Measurements from ENCODE around the gene VPS4B. TPM values are rescaled to one million over a fixed set of nuclear protein-coding genes. Genes with fewer than 3 reads are reported as not detected.
"Not testable (repeated sequence)": the region's sequence is repeated elsewhere in the genome, so short reads cannot be mapped to it uniquely, and the experiment has no call there.

Gene VPS4B
- 10 to 100 TPM; 48.0 to 68.8 (median 57.7) TPM for polyA plus RNA-seq (ENCODE audit: insufficient read length in 3 of 3)
- long read RNA-seq, donor 1, transcript VPS4B-201 (11 exons, 3,324 nt) = major isoform, 10 of 22 reads
- long read RNA-seq, donor 1, partial matches to known transcripts = 10 of 22 reads
- long read RNA-seq, donor 1, other reads (novel, unspliced or antisense) = 0 of 22 reads
- long read RNA-seq, donor 2, transcript VPS4B-201 (11 exons, 3,324 nt) = major isoform, 12 of 13 reads
- long read RNA-seq, donor 2, partial matches to known transcripts = 0 of 13 reads
- long read RNA-seq, donor 2, other reads (novel, unspliced or antisense) = 0 of 13 reads
- long read RNA-seq, donor 3, transcript VPS4B-201 (11 exons, 3,324 nt) = major isoform, 12 of 12 reads
- long read RNA-seq, donor 3, partial matches to known transcripts = 0 of 12 reads
- long read RNA-seq, donor 3, other reads (novel, unspliced or antisense) = 0 of 12 reads
- long read RNA-seq, donor 4, transcript VPS4B-201 (11 exons, 3,324 nt) = major isoform, 8 of 8 reads
- long read RNA-seq, donor 4, partial matches to known transcripts = 0 of 8 reads
- long read RNA-seq, donor 4, other reads (novel, unspliced or antisense) = 0 of 8 reads
- long read RNA-seq, donor 5, transcript VPS4B-201 (11 exons, 3,324 nt) = major isoform, 5 of 14 reads
- long read RNA-seq, donor 5, partial matches to known transcripts = 8 of 14 reads
- long read RNA-seq, donor 5, other reads (novel, unspliced or antisense) = 0 of 14 reads
- long read RNA-seq, donor 6, transcript VPS4B-201 (11 exons, 3,324 nt) = major isoform, 21 of 22 reads
- long read RNA-seq, donor 6, partial matches to known transcripts = 0 of 22 reads
- long read RNA-seq, donor 6, other reads (novel, unspliced or antisense) = 0 of 22 reads
- long read RNA-seq, donor 7, transcript VPS4B-201 (11 exons, 3,324 nt) = major isoform, 18 of 65 reads
- long read RNA-seq, donor 7, partial matches to known transcripts = 26 of 65 reads
- long read RNA-seq, donor 7, other reads (novel, unspliced or antisense) = 20 of 65 reads
- long read RNA-seq, donor 8, transcript VPS4B-201 (11 exons, 3,324 nt) = major isoform, 5 of 6 reads
- long read RNA-seq, donor 8, partial matches to known transcripts = 0 of 6 reads
- long read RNA-seq, donor 8, other reads (novel, unspliced or antisense) = 0 of 6 reads
- long read RNA-seq, donor 9, transcript VPS4B-201 (11 exons, 3,324 nt) = major isoform, 24 of 35 reads
- long read RNA-seq, donor 9, partial matches to known transcripts = 9 of 35 reads
- long read RNA-seq, donor 9, other reads (novel, unspliced or antisense) = 0 of 35 reads
- long read RNA-seq, donor 10, partial matches to known transcripts = 12 of 16 reads
- long read RNA-seq, donor 10, other reads (novel, unspliced or antisense) = 0 of 16 reads
- long read RNA-seq, donor 11, transcript VPS4B-201 (11 exons, 3,324 nt) = major isoform, 7 of 19 reads
- long read RNA-seq, donor 11, partial matches to known transcripts = 11 of 19 reads
- long read RNA-seq, donor 11, other reads (novel, unspliced or antisense) = 0 of 19 reads
- long read RNA-seq, donor 12, transcript VPS4B-201 (11 exons, 3,324 nt) = major isoform, 29 of 50 reads
- long read RNA-seq, donor 12, partial matches to known transcripts = 16 of 50 reads
- long read RNA-seq, donor 12, other reads (novel, unspliced or antisense) = 0 of 50 reads
- long read RNA-seq, donor 13, partial matches to known transcripts = 7 of 16 reads
- long read RNA-seq, donor 13, other reads (novel, unspliced or antisense) = 0 of 16 reads
- long read RNA-seq, donor 14 = 0 reads
- long read RNA-seq, donor 15 = 0 reads
- long read RNA-seq, donor 16, transcript VPS4B-201 (11 exons, 3,324 nt) = major isoform, 11 of 14 reads
- long read RNA-seq, donor 16, partial matches to known transcripts = 0 of 14 reads
- long read RNA-seq, donor 16, other reads (novel, unspliced or antisense) = 0 of 14 reads

DNA sequence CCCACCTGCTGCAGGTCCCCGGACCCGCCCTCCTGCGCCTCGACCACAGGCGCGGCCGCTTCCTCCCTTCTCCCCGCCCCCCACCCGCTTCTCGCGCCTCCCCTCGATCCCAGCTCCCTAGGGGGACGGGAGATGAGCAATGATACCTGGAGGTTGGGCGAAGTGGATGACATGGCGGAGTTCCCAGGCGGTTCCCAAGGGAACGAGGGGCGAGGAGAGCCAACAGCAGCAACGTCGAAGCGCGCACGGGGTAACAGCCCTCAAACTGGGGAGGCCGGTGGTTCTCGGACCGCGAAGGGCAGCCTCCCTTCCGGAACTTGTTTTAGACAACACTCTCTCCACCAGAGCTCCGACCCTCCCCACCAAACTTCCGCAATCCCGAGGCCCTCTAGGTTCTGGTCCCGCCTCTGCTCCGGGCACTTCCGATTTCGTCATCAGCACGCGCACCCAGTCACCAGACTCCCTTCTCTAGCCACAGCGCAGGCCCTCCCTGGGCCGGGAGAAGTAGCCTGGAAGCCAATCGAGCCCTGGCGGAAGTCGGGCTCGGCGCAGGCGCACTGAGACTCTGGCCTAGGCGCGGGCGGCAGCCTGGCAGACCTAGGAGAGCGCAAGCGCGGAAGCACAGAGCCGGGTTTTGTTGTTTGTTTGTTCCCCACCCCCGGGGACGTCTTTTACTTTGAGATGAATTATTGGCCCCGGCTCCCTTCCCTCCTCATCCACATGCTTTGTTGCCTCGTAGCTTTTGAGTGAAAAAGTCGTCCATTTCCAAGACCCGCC is at the start of gene VPS4B:
TSS of gene VPS4B (minus strand) at position 390 of the 777 bp plus-strand sequence. CDS start at position 173, 217 bp downstream.
- peak; percentile 99 for DNase-seq

DNA sequence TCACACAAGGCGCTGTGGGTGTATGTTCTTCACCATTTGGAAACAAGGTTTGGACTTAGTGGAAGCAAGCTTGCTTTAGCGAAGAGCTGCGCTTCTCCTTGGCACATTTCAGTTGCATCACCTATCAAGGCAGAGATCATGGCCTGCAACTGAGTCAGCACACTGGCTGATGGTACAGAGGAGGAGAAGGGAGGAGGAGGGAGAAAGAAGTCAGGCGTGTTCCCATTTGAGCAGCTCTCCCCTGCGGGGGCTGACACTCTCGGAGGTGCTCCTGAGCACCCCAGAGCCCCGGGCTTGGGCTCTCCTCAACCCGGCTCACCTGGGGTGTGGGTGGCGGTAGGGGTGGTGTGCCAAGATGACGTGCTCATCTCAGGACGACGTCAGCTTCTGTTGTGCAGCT is 48.5 kb upstream of the VPS4B start:
- no peak for DNase-seq

DNA sequence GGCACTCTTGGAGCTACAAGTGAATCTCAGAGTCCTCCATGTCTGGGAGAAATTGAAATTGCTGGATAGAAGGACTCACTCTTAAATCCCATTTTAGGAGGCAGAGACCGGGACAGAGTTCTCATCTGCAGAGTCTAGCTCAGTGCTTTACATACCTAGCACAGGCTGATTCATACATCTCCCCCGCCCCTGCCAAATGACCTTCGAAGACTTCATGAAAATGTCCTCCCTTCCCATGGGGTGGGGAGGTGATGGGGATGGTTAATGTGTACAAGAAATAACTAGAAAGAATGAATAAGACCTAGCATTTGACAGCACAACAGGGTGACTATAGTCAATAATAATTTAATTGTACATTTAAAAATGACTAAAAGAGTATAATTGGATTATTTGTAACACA is 46.3 kb upstream of the VPS4B start:
- no peak for DNase-seq

DNA sequence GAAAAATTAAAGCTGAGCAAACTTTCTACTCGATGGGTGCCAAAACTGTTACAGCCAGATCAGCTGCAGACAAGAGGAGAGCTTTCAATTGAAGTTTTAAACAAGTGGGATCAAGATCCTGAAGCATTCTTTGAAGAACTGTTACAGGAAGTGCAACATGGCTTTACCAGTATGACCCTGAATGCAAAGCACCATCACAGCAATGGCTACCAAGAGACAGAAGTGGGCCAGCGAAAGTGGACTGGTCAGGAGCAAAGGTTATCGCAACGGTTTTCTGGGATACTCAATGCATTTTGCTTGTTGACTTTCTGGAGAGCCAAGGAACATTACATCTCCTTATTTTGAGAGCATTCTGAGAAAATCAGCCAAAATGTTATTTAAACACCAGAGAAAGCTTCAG is 45.4 kb upstream of the VPS4B start:
- DNase-seq = no peak

DNA sequence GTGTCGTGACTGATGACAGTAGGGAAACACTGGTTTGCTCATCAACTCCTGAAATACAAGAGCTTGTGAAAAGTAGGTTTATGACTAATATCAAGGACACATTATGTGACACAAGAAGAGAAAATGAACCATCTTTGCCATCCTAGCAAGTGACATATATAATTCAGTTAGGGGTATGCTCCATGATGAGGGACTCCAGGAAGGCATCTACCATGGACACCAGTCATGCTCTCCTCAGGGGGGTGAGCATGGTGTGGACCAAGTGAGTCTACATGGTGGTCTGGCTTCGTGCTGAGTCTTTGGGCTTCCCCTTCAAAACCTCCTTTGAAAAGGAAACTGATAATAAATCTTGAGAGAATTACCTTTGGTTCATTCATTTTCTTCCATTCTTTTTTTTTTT is 42.8 kb upstream of the VPS4B start:
- no peak for DNase-seq

DNA sequence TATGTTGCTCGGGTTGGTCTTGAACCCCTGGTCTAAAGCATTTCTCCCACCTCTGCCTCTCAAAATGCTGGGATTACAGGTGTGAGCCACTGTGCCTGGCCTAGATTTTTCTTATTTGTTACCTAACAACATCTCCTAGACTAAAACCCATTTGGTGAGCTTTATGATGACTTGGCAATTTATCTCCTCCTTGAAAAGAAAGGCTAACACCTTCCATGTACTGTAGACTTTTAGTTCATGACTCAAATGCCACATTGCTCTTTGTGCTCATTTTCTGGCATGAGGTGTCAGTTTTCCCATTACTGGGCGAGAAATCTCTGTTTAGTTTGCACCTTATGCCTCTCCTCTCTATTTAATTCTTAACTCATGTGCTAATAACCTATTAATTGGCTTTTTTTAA is 42.2 kb upstream of the VPS4B start:
- DNase-seq = no peak

DNA sequence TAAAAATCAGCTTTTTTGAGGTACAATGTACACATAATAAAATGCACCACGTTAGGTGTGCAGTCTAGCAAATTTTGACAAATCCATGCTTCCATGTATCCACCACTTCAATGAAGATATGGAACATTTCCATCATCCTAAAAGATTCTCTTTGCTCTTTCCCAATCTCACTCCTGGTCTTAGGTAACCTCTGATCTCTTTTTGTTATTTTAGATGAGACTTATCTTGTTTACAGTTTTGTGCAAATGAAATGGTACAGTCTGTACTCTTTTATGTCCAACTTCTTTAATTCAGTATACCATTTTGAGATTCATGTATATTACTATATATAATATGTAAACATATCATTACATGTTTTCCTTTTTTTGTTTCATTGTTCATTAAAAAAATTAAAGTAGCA is 38.1 kb upstream of the VPS4B start:
- no peak for DNase-seq

DNA sequence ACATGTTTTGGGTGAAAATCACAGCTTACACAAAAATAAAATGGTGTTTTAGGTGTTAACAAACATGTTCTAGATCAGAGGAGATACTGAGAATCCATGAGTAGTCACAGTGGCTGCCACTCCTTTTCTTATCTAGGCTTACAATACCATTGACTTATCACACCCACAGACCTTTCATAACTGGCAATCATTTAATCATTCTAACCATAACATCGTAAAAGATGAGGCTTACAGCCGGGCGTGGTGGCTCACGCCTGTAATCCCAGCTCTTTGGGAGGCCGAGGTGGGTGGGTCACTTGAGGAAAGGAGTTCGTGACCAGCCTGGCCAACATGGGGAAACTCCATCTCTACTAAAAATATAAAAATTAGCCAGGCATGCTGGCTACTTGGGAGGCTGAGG is 35.7 kb upstream of the VPS4B start:
- no peak for DNase-seq

DNA sequence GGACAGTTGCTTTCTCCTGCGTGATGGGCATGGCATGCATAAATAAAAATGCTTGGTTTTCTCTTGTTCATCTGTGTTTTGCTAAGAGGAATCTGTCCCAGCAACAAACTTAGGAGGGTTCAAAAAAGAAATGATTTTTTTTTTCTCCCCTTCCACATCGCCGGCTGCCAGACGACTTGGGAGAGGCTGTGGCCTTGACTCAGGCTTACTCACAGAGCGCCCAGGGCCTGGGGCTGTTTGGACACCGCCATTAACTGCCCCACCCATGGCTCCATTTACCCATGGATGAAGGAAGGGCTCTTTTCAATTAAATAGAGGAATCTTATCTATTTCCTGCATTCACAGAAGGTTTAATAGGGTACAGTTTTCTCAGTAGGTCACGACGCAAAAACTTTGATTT is 32.2 kb upstream of the VPS4B start:
- no peak for DNase-seq

DNA sequence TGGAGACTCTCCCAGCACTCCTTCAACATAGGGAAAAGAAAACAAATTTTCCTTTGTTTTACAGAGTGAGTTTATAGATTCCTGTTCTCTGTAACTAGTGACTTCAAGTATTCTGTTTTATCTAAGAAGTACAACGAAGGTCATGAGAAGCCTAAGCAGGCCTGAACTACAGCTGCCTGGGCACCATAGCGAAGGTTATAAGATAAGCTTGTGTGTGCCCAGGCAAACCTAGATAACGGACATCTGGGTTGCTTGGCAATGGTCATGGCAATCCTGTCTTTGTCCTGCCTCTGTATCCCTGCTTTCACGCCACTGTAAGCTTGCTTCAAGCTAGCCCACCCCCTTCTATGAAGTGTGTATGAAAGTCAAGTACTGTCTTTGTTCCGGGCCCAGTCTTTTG is 30.5 kb upstream of the VPS4B start:
- DNase-seq = not testable (repeated sequence)

DNA sequence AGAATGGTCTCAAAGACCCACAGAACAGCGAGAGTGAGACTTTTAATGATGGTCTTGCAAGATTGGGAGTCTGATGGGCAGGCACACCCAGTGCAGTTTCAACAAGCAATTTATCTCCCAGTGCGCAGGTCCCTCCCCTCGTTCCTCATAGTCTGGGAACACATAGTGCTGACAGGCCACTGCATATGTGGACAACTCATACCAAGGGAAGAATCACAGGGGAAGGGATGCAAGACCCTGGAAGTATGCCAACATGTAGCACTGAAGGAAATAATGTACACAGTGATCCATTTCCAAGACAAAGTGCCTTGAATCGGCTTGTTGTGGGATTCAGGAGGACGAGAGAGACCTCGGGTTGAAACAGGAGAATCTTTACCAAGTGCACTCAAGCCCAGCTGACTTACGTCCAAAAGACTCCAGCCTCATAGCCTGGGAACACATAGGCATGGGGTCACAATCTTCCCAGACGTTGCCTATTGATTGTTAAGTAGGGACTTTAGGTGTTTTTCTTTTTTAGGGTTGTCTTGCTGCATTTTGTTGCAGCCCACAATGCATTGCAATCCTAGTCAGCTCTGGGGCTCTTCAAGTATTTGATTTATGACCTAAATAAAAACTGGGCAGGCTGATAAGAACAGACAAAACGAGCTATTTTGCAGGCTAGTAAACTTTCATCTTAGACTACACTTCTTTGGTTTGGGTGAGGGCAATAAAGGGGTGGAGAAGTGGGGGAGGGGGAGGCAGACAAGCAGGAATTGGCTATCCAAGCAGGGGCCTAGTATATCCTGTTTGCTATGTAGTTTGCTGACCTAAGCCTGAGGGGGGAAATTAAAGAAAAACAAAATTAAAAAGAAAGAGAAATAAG is 29.8 kb upstream of the VPS4B start:
- DNase-seq = peak; percentile 15

DNA sequence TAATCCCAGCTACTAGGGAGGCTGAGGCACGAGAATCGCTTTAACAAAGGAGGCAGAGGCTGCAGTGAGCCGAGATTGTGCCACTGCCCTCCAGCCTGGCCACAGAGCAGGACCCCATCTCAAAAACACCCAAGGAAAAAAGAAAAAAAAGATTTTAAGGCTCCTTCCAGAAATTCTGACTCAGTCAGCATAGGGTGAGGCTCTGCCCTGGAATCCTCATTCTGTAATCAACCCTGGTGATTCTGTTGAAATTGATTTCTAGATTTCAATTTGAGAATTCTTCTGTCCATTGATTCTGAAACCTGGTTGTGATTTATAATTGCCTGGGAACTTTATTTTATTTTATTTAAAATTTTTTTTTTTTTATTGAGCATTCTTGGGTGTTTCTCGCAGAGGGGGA is 27.1 kb upstream of the VPS4B start:
- no peak for DNase-seq

DNA sequence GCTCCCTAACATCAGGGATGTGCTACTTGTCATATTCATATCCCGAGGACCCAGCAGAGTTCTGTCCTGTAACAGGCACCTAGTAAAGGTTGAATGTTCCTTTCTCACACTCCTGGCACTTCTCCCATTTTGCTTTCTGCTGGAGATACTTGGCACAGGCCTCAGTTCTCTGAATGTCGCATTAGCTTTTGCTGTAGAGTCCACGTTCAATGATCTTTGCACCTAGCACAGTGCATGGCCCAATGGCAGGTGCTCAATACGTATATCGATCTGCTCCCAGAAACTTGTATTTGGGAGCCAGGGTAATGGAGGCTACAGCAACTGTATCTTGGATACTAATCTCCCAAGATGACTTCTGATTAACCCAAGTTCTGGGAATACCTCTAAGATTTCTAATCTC is 24.8 kb upstream of the VPS4B start:
- no peak for DNase-seq

DNA sequence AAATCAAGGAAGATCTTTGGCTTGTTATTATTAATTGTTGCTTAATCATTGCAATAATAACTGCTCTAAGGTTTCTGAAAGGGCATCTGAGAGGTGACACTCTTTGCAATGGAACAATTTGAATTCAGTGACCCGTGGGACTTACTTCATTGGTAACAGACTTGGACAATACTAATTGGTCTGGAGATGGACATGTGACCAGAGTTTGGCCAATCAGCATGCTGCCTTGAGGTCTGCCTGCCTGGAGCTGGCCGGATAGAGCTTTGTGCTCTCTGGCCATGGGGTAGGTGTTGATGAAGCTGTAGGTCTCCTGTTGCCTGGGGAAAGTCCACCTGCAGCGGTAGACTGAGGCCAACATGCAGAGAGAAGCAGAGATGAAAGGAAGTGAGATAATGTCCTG is 24.0 kb upstream of the VPS4B start:
- no peak for DNase-seq

DNA sequence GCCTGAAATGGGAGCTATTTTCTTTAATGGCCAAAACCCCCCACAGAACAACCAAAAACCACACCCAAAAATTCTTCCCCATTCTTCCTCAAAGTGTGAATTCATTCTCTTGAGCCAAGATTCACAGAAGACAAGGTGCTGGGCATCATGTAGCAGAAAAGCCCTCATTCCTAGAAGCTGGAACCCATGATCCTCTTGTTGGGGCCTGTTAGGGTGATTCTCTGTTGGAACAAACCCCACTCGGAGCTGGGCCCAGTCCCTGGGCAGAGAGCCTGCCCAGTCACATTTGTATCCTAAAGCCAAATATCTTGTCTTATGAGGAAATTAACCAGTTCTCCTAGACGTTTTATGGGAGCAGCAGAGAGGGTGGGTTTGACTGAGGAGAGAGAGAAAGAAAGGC is 22.8 kb upstream of the VPS4B start:
- no peak for DNase-seq

DNA sequence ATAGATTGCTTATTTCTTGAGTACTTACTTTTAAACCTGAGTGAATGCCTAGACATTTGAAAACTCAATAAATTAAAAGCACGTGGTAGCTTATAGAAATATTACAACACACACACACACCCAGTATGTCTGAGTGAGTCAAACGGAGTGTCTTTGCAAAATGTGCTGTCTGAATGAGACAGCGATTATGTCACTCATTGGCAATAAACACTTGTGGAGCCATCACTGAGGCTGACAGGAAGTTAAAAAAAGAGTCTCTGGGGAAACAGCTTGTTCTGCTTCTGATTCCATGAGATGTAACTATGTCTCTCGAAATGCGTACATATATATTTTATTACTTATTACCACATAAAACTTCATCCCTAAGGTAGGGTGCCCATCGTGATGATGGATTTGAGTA is 22.3 kb upstream of the VPS4B start:
- no peak for DNase-seq

DNA sequence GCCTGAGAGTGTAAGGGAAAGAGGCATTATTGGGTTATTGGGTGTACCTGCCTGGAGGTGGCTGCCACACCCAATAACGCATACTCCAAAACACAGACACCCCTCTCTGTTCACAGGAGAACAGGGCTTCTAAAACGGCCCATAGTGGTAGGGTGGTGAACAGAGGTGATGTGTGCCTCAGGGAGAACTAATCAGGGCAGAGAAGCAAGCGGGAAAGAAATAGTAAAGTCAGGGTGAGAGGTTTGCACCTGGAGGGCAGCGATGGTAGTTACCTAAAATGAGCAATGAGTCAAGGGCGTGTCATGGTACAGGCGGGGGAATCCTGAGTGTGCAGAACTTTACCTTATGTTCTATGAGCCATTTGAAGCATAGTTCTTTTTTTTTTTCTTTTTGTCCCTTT is 21.6 kb upstream of the VPS4B start:
- DNase-seq = no peak

DNA sequence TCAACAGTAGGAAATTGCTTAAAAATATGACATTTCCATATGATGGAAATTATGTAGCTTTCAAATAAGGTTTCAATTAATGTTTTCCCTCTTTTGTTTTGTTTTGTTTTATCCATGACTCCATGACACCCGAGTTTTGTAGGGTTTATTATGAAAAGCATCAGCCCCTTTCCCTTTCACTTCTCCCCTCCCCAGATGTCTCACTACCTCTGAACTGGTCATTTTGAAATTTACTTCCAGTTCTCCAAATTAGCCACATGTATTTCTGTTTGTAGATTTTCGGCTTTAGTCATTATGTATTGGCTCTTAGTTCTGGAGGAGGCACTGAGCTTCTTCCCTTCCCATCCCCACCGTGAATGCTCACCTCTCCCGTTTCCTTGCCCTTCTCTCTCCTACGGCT is 18.6 kb upstream of the VPS4B start:
- DNase-seq = no peak

DNA sequence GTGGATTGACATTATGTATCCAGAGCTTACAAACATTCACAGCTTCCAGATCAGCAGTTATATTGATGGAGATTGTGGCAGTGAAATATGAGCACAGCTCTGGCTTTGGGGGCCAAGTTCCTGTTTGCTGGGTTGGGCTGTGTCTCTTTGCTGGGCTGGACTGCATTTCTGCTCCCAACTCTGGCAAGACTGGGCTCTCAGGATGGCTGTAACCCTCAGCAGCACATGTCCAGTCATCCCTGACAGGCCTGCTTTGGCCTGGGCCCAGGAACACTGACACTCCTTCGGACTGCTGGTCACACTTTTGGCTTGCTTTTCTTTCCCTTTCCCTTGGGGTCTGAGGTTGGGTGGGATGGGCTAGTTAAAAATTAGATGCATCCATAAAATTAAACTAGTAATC is 17.9 kb upstream of the VPS4B start:
- no peak for DNase-seq
